Neural cell (in vitro differentiated cells): ENCODE results near the gene SEMA6A. TPM values are rescaled to one million over a fixed set of nuclear protein-coding genes. Genes with fewer than 3 reads are reported as not detected.

Experiments
- H2AFZ ChIP-seq: fragments of 200-600, 300-800 bp; sonication (generic), shearing (Covaris generic); 2 replicates; pipeline ENCODE4 v1.6.0; 2014; ENCODE audit warnings: low read depth, mild to moderate bottlenecking, antibody characterized with exemption, low read length, moderate library complexity
- H3F3A ChIP-seq: fragments of 200-600 bp; shearing (Covaris generic); 2 replicates; pipeline ENCODE4 v1.6.1; 2016; ENCODE audit warnings: mild to moderate bottlenecking, moderate library complexity, mixed read lengths, antibody characterized with exemption, low read length; ENCODE audit not compliant: insufficient read depth, poor library complexity, severe bottlenecking
- H3K27ac ChIP-seq: fragments of 200-600, 300-800 bp; sonication (generic), shearing (Covaris generic); 2 replicates; pipeline ENCODE4 v1.5.1; 2014; ENCODE audit warnings: mild to moderate bottlenecking, low read length, moderate library complexity
- H3K27me3 ChIP-seq: fragments of 300-800, 200-600 bp; sonication (generic), shearing (Covaris generic); 2 replicates; pipeline ENCODE4 v1.6.0; 2014; ENCODE audit warnings: mild to moderate bottlenecking, low read depth, low read length, moderate library complexity; ENCODE audit not compliant: insufficient read depth
- H3K36me3 ChIP-seq: fragments of 300-800, 200-600 bp; sonication (generic), shearing (Covaris generic); 2 replicates; pipeline ENCODE4 v1.5.1; 2014; ENCODE audit warnings: mild to moderate bottlenecking, antibody characterized with exemption, low read length, moderate library complexity; ENCODE audit not compliant: insufficient read depth
- H3K4me2 ChIP-seq: fragments of 300-800, 200-600 bp; sonication (generic), shearing (Covaris generic); 2 replicates; pipeline ENCODE4 v1.6.0; 2014; ENCODE audit warnings: mild to moderate bottlenecking, low read length
- H3K4me3 ChIP-seq: fragments of 300-800, 200-600 bp; sonication (generic), shearing (Covaris generic); 2 replicates; pipeline ENCODE4 v1.5.1; 2014; ENCODE audit warnings: mild to moderate bottlenecking, low read length, moderate library complexity
- H3K79me2 ChIP-seq: fragments of 200-600 bp; shearing (Covaris generic); replicated peaks from 2 replicates; pipeline ENCODE4 v1.6.0; 2014; ENCODE audit warnings: mild to moderate bottlenecking, low read length, moderate library complexity; ENCODE audit not compliant: insufficient read depth
- H3K9ac ChIP-seq: fragments of 300-800, 200-600 bp; sonication (generic), shearing (Covaris generic); 2 replicates; pipeline ENCODE4 v1.6.1; 2016; ENCODE audit warnings: mild to moderate bottlenecking, low read length, mixed read lengths
- H3K9me2 ChIP-seq: fragments of 200-600 bp; shearing (Covaris generic); 2 replicates; pipeline ENCODE4 v1.6.1; 2016; ENCODE audit warnings: mild to moderate bottlenecking, low read length, mixed read lengths; ENCODE audit not compliant: insufficient read depth
- H3K9me3 ChIP-seq: fragments of 200-600, 300-800 bp; sonication (generic), shearing (Covaris generic); 2 replicates; pipeline ENCODE4 v1.6.1; 2016; ENCODE audit warnings: mild to moderate bottlenecking, mixed run types, low read length, moderate library complexity, mixed read lengths
- H4K20me1 ChIP-seq: fragments of 200-600 bp; shearing (Covaris generic); 2 replicates; pipeline ENCODE4 v1.6.1; 2016; ENCODE audit warnings: mild to moderate bottlenecking, mixed run types; ENCODE audit not compliant: insufficient read depth
- CTCF ChIP-seq: fragments of 450-650 bp; IDR thresholded peaks from 2 replicates; pipeline ENCODE4 v1.5.1; 2014; ENCODE audit warnings: antibody characterized with exemption, mild to moderate bottlenecking, moderate library complexity; ENCODE audit not compliant: poor library complexity, severe bottlenecking
- EP300 ChIP-seq: fragments of 450-650 bp; conservative IDR thresholded peaks from 2 replicates; pipeline ENCODE4 v1.6.1; 2014; ENCODE audit warnings: antibody characterized with exemption, mild to moderate bottlenecking, moderate library complexity; ENCODE audit not compliant: poor library complexity, severe bottlenecking
- EZH2 ChIP-seq: fragments of 200-600, 300-800 bp; shearing (Covaris generic), sonication (generic); IDR thresholded peaks from 2 replicates; pipeline ENCODE4 v1.6.1; 2014; ENCODE audit warnings: antibody characterized with exemption, low read length, borderline replicate concordance, mild to moderate bottlenecking; ENCODE audit not compliant: insufficient read depth, poor library complexity, severe bottlenecking
- MXI1 ChIP-seq: fragments of 450-650 bp; conservative IDR thresholded peaks from 2 replicates; pipeline ENCODE4 v1.6.1; 2014; ENCODE audit warnings: antibody characterized with exemption, mild to moderate bottlenecking; ENCODE audit not compliant: poor library complexity, severe bottlenecking
- POLR2AphosphoS5 ChIP-seq: IDR thresholded peaks from 2 replicates; pipeline ENCODE4 v1.6.1; 2012
- RAD21 ChIP-seq: fragments of 450-650 bp; conservative IDR thresholded peaks from 2 replicates; pipeline ENCODE4 v1.6.1; 2014; ENCODE audit warnings: antibody characterized with exemption, mild to moderate bottlenecking, moderate library complexity
- REST ChIP-seq: IDR thresholded peaks from 2 replicates; pipeline ENCODE4 v1.6.1; 2012; ENCODE audit warnings: borderline replicate concordance
- SMC3 ChIP-seq: fragments of 450-650 bp; conservative IDR thresholded peaks from 2 replicates; pipeline ENCODE4 v1.6.1; 2014; ENCODE audit warnings: antibody characterized with exemption, mild to moderate bottlenecking, moderate library complexity; ENCODE audit not compliant: poor library complexity
- TAF1 ChIP-seq: IDR thresholded peaks from 2 replicates; pipeline ENCODE4 v1.6.1; 2012; ENCODE audit warnings: low read depth
- polyA plus RNA-seq: library from polyadenylated mRNA; depleted of rRNA; stranded (reverse); fragments of >200 nt; gene quantifications from 2 replicates; pipeline ENCODE4 v1.2.3, GENCODE V29; 2014

The SEMA6A gene
- polyA plus RNA-seq, 1 donor from 2014 or later = 6.5 TPM

GRCh38 chr5:116562669-116563068 is 12.0 kb downstream of the SEMA6A start:
- H3K27me3 ChIP-seq = no peaks in the 10 kb centered on the region
- no peaks in the 10 kb centered on the region for H3K9me2 ChIP-seq
- no peaks in the 10 kb centered on the region for H3K9me3 ChIP-seq
- peaks cover 4% of the 10 kb centered on the region for H3F3A ChIP-seq
- no peak for TF ChIP-seq POLR2AphosphoS5
- no peak for TF ChIP-seq EP300
- TF ChIP-seq SMC3 = no peak
- TF ChIP-seq REST = no peak
- no peak for TF ChIP-seq MXI1
- TF ChIP-seq CTCF = no peak
- no peak for TF ChIP-seq RAD21
- TF ChIP-seq EZH2 = no peak
- no peak for TF ChIP-seq TAF1
- no peak overlapping the region for H2AFZ ChIP-seq
- no peak overlapping the region for H3K9ac ChIP-seq
- no peaks in the 10 kb centered on the region for H4K20me1 ChIP-seq
- peaks cover 66% of the 10 kb centered on the region for H3K79me2 ChIP-seq
- H3K36me3 ChIP-seq = no peaks in the 10 kb centered on the region
- H3K4me3 ChIP-seq = no peak overlapping the region
- H3K4me2 ChIP-seq = no peak overlapping the region
- no peak overlapping the region for H3K27ac ChIP-seq

GRCh38 chr5:116561658-116562057 is 13.0 kb downstream of the SEMA6A start:
- H3K9me3 ChIP-seq = no peaks in the 10 kb centered on the region
- no peak overlapping the region for H3K4me3 ChIP-seq
- no peak overlapping the region for H3K4me2 ChIP-seq
- H3K9me2 ChIP-seq = no peaks in the 10 kb centered on the region
- no peaks in the 10 kb centered on the region for H3K36me3 ChIP-seq
- peaks cover 66% of the 10 kb centered on the region for H3K79me2 ChIP-seq
- no peak overlapping the region for H3K9ac ChIP-seq
- no peaks in the 10 kb centered on the region for H3K27me3 ChIP-seq
- H4K20me1 ChIP-seq = no peaks in the 10 kb centered on the region
- no peak overlapping the region for H3K27ac ChIP-seq
- TF ChIP-seq TAF1 (no peak), RAD21 (no peak), SMC3 (no peak), POLR2AphosphoS5 (no peak), EP300 (no peak), EZH2 (no peak), MXI1 (no peak), CTCF (no peak), REST (no peak)
- no peak overlapping the region for H2AFZ ChIP-seq
- H3F3A ChIP-seq = peaks cover 4% of the 10 kb centered on the region
